Tibial artery (tissue), 4 donors: ENCODE data around the gene ZNF831.

Source experiments
- DNase-seq, 2 donors: peaks; one replicate each; pipeline ENCODE4 v3.0.0-alpha.2; 2019
- H3K27ac ChIP-seq, 2 donors: fragments of 200-600 bp; sonication (generic) in 1 of 2; 1 replicate in 1 of 2; 2 replicates in 1 of 2; pipeline ENCODE4 v1.5.1; 2018 to 2019; ENCODE audit warnings: mild to moderate bottlenecking in 1 of 2
- H3K27me3 ChIP-seq, 2 donors: fragments of 200-600 bp; sonication (generic) in 1 of 2; one replicate each; pipeline versions ENCODE4 v1.5.1 to v1.6.0; 2016 to 2019
- H3K36me3 ChIP-seq, 3 donors: fragments of 200-600 bp; sonication (generic) in 2 of 3; one replicate each; pipeline ENCODE4 v1.5.1; 2016 to 2019; ENCODE audit warnings: mild to moderate bottlenecking in 2 of 3
- H3K4me1 ChIP-seq, 4 donors: fragments of 200-600 bp; sonication (generic) in 2 of 4; 1 replicate in 3 of 4; 2 replicates in 1 of 4; pipeline ENCODE4 v1.5.1; 2016 to 2019
- H3K4me3 ChIP-seq, 2 donors: fragments of 200-600 bp; sonication (generic) in 1 of 2; 1 replicate in 1 of 2; 2 replicates in 1 of 2; pipeline ENCODE4 v1.5.1; 2018 to 2019; ENCODE audit warnings: mild to moderate bottlenecking in 2 of 2
- H3K9me3 ChIP-seq, 3 donors: fragments of 200-600 bp; sonication (generic) in 1 of 3; one replicate each; pipeline ENCODE4 v1.5.1; 2016 to 2019
- CTCF ChIP-seq, 2 experiments: fragments of 200-600 bp in 1 of 2; fragments of 450-650 bp in 1 of 2; IDR thresholded peaks; one replicate each; pipeline ENCODE4 v1.5.1; 2017 to 2019; ENCODE audit warnings: antibody characterized with exemption in 2 of 2, mild to moderate bottlenecking in 1 of 2, moderate library complexity in 1 of 2
- intact Hi-C: fragments of 100-400 bp; cut with DNase I; formaldehyde crosslinking; loops from one replicate; pipeline ENCODE4 v1.15.0; 2023; ENCODE audit warnings: low total_unique reads

Gene ZNF831

GRCh38 chr20:59219211-59219610, 55.6 kb downstream of the ZNF831 start:
- Histone ChIP-seq H3K4me3 (no peak overlapping the region), H3K36me3 (no peaks in the 10 kb centered on the region), H3K27ac (no peak overlapping the region), H3K4me1 (peaks cover 0 to 26% (median 14%) of the 10 kb centered on the region in 4 donors), H3K9me3 (no peaks in the 10 kb centered on the region), H3K27me3 (peaks cover 0 to 38% of the 10 kb centered on the region in 2 donors)
- no peak for DNase-seq
- no peak for TF ChIP-seq CTCF (IDR thresholded peaks at IDR 0.05)
- intact Hi-C loops: no loop called here

GRCh38 chr20:59220161-59220560, 56.5 kb downstream of the ZNF831 start:
- Histone ChIP-seq H3K9me3 (no peaks in the 10 kb centered on the region), H3K4me1 (peaks cover 0 to 26% (median 14%) of the 10 kb centered on the region in 4 donors), H3K36me3 (no peaks in the 10 kb centered on the region), H3K27ac (no peak overlapping the region), H3K4me3 (no peak overlapping the region), H3K27me3 (peaks cover 0 to 44% of the 10 kb centered on the region in 2 donors)
- intact Hi-C loops: loop anchor here (5.0 kb wide), 1 partner anchor 133 kb away; no protein-coding TSS in a partner anchor
- TF ChIP-seq CTCF (IDR thresholded peaks at IDR 0.05): no peak
- no peak for DNase-seq

- H3K27me3 ChIP-seq: peaks cover 0 to 53% of the 10 kb centered on the region in 2 donors
- H3K27ac ChIP-seq: no peak overlapping the region
- H3K4me1 ChIP-seq: peaks cover 0 to 26% (median 14%) of the 10 kb centered on the region in 4 donors
- H3K36me3 ChIP-seq: no peaks in the 10 kb centered on the region
- no peak for TF ChIP-seq CTCF (IDR thresholded peaks at IDR 0.05)
- intact Hi-C loops: loop anchor here (5.0 kb wide), 1 partner anchor 134 kb away; no protein-coding TSS in a partner anchor
- no peak overlapping the region for H3K4me3 ChIP-seq
- DNase-seq: no peak
- H3K9me3 ChIP-seq: no peaks in the 10 kb centered on the region
Measured at GRCh38 chr20:59221049-59221706, 57.6 kb downstream of the ZNF831 start.

GRCh38 chr20:59221707-59222252, 58.2 kb downstream of the ZNF831 start:
- intact Hi-C loops: loop anchor here (2.0 to 5.0 kb wide), 2 partner anchors 134 to 351 kb away; no protein-coding TSS in a partner anchor
- peaks cover 0 to 26% (median 14%) of the 10 kb centered on the region in 4 donors for H3K4me1 ChIP-seq
- peak overlapping the region; percentile 27 to 47 for H3K4me3 ChIP-seq
- no peaks in the 10 kb centered on the region for H3K36me3 ChIP-seq
- TF ChIP-seq CTCF (IDR thresholded peaks at IDR 0.05): no peak
- H3K9me3 ChIP-seq: no peaks in the 10 kb centered on the region
- no peak overlapping the region for H3K27ac ChIP-seq
- no peak for DNase-seq
- H3K27me3 ChIP-seq: peaks cover 0 to 55% of the 10 kb centered on the region in 2 donors

DNA sequence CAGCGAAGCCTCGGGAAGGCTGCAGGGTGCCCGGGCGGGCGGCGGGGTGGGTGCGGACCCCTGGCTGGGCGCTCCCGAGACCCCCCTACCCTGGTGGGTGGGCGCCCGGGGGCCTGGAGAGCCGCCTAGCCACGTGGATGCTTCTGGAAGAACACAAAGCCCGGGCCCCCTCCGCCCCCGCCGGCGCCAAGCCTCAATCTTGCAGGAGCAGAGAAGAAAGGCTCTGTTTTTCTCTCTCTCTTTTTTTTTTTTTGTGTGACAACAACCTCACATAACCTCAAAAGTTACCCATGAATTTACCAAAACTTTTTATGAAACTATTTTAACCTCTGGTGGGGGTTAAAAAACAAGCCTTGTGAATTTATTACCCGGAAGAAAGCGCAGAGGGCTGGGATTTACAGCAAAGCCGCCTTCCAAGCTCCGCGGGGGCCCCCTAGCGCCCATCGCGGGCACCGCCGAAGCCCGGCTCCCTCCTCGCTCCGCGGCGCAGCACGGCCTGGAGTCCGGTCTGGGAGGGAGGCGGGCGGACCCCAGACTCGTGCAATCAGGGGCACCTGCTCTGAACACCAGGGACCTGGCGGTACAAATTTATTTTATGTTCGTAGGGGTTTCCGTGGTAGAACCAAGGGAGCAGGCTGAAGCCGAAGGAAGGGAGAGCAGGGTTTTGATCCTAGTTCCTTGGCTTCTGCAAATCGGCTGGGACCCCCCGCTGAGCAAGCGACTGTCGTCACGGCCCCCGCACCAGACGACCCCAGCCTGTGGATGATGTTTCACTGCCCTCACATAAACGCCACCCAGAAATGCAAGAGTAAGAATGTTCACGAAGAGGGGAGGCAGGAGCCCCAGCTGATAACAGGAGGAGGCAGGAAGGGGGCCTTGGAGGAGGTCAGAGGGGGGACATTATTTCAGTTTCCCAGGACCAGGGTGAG, 58.9 kb downstream of the ZNF831 start:
- H3K9me3 ChIP-seq: no peaks in the 10 kb centered on the region
- H3K27me3 ChIP-seq: peaks cover 0 to 54% of the 10 kb centered on the region in 2 donors
- intact Hi-C loops: loop anchor here (2.0 to 5.0 kb wide), 2 partner anchors 135 to 352 kb away; no protein-coding TSS in a partner anchor
- peaks cover 0 to 26% (median 14%) of the 10 kb centered on the region in 4 donors for H3K4me1 ChIP-seq
- peak; percentile 69 to 80 for DNase-seq
- no peaks in the 10 kb centered on the region for H3K36me3 ChIP-seq
- peak overlapping the region; percentile 27 to 47 for H3K4me3 ChIP-seq
- TF ChIP-seq CTCF (IDR thresholded peaks at IDR 0.05): peak; percentile 87 to 98
- H3K27ac ChIP-seq: no peak overlapping the region
